Immature natural killer cell (primary cell): ENCODE data around the gene C10orf62. TPM values are rescaled to one million over a fixed set of nuclear protein-coding genes. Genes with fewer than 3 reads are reported as not detected.
"Not testable (repeated sequence)": the region's sequence is repeated elsewhere in the genome, so short reads cannot be mapped to it uniquely, and the experiment has no call there.

Source experiments
- DNase-seq, 3 donors: peaks; one replicate each; pipeline ENCODE4 v3.0.0; 2022; ENCODE audit warnings: mixed read lengths in 1 of 3
- H3K27ac Mint-ChIP-seq, 6 donors: one replicate each; pipeline ENCODE4 v1.8.0; 2020; ENCODE audit warnings: mixed read lengths in 6 of 6, mild to moderate bottlenecking in 5 of 6, inconsistent platforms in 4 of 6, moderate library complexity in 3 of 6
- H3K27me3 Mint-ChIP-seq, 3 donors: one replicate each; pipeline ENCODE4 v1.8.0; 2020 to 2021; ENCODE audit warnings: low read depth in 3 of 3, mild to moderate bottlenecking in 3 of 3, mixed read lengths in 3 of 3, moderate library complexity in 3 of 3, inconsistent platforms in 1 of 3
- H3K36me3 Mint-ChIP-seq, 3 donors: one replicate each; pipeline ENCODE4 v1.8.0; 2020; ENCODE audit warnings: mixed read lengths in 3 of 3, inconsistent platforms in 2 of 3, mild to moderate bottlenecking in 2 of 3
- H3K4me1 Mint-ChIP-seq, 2 donors: one replicate each; pipeline ENCODE4 v1.8.0; 2020; ENCODE audit warnings: inconsistent platforms in 2 of 2, mild to moderate bottlenecking in 2 of 2, mixed read lengths in 2 of 2, moderate library complexity in 1 of 2
- H3K4me3 Mint-ChIP-seq, 5 donors: one replicate each; pipeline ENCODE4 v1.8.0; 2020; ENCODE audit warnings: mild to moderate bottlenecking in 5 of 5, mixed read lengths in 5 of 5, inconsistent platforms in 3 of 5, moderate library complexity in 3 of 5
- H3K9me3 Mint-ChIP-seq, 6 donors: one replicate each; pipeline ENCODE4 v1.8.0; 2020; ENCODE audit warnings: mild to moderate bottlenecking in 6 of 6, mixed read lengths in 6 of 6, inconsistent platforms in 4 of 6, moderate library complexity in 3 of 6
- polyA plus RNA-seq, 3 donors: library from polyadenylated mRNA; unstranded; fragments of 300-500 nt; fragmentation: Illumina TruSeq; gene quantifications; one replicate each; pipeline ENCODE4 v1.2.3, GENCODE V29; 2021

Gene C10orf62
- polyA plus RNA-seq, 3 donors from 2014 or later = not detected

DNA sequence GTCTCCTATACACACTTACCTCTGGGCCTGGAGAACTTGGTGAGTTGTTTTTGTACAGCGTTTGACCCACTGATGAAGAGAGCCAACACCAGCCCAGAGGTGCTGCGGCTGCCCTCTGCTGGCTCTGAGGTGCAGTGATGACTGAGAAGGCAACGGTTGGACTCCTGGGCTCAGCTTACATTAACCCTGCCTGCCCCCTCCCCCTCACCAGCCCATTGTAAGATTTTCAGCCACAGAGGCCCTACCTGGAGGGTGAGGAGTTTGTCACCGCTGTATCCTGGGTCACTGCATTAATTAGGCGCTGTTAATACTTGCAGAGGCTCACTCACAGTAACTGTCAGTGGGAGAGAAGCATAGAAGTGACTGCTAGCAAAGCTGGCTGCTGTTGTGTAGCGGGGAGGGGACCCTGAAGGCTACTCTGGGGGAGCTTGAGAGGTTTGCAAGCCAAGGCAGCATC, 35.9 kb upstream of the C10orf62 start:
- Mint-ChIP-seq H3K4me1 (peaks cover 0 to 2% of the 10 kb centered on the region in 2 donors), H3K9me3 (peaks cover 0 to 4% (median 4%) of the 10 kb centered on the region in 6 donors), H3K27me3 (peaks cover 0 to 3% (median 0%) of the 10 kb centered on the region in 3 donors), H3K27ac (no peak overlapping the region), H3K36me3 (peaks cover 0 to 3% (median 3%) of the 10 kb centered on the region in 3 donors), H3K4me3 (no peak overlapping the region)
- peak; percentile 26 to 40 (median 33) for DNase-seq

DNA sequence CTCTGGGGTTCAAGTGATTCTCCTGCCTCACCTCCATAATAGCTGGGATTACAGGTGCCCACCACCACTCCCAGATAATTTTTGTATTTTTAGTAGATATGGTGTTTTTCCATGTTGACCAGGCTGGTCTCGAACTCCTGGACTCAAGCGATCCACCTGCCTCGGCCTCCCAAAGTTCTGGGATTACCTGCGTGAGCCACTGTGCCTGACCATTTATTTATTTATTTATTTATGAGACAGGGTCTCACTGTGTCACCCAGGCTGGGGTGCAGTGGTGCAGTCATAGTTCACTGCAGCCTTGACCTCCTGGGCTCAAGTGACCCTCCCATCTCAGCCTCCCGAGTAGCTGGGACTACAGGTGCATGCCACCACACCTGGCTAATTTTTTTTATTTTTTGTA, 35.2 kb upstream of the C10orf62 start:
- H3K36me3 Mint-ChIP-seq, H3K4me3 Mint-ChIP-seq, H3K27me3 Mint-ChIP-seq, H3K27ac Mint-ChIP-seq, DNase-seq, H3K4me1 Mint-ChIP-seq, H3K9me3 Mint-ChIP-seq: not testable (repeated sequence)

DNA sequence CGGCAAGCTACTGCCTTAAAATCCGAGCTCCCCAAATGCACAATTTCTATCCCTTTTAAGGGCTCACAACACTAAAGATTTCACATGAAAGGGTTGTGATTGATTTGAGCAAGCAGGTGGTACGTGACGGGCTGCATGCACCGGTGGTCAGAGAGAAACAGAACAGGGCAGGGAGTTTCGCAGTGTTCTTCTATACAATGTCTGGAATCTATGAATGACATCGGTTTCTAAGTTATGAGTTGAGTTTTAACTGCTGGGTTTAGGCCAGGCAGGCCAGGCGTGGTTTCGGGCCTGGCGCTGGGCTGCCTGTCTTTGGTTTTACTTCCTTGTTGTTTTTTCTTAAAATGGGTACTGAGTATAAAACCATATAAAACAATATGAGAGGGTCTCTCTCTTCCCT, 34.0 kb upstream of the C10orf62 start:
- H3K36me3 Mint-ChIP-seq, H3K27ac Mint-ChIP-seq, DNase-seq, H3K4me1 Mint-ChIP-seq, H3K4me3 Mint-ChIP-seq, H3K9me3 Mint-ChIP-seq, H3K27me3 Mint-ChIP-seq: not testable (repeated sequence)

DNA sequence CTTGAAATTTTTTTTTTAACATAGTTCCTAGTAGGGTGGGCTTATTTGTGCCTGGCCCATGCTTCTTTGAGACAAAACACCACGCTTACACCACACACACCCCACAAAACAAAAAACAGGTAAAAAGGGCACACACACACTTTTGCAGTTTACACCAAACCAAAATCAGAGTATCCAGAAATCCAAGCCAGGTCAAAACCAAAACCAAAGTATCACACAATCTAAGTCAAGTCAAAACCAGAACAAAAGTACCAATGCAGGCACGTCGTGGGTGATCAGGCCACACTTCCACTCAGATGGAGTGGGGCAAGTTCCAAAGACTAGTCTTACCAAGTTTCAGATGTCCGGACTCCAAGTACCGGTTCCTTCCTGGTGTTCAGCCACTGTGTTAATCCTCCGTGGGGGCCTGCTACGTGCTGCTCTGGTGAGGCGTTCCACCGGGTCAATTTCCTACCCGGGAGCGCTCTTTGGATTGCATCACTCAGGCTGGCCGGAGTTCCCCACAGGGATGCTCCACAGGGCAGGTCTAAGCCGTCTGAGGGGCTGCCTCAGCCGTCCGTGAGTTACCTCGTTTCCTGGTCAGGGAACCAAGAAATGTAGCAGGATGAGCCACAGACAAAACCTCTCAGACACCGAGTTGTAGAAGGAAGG, 28.7 kb upstream of the C10orf62 start:
- H3K4me1 Mint-ChIP-seq, H3K27ac Mint-ChIP-seq, H3K4me3 Mint-ChIP-seq: not testable (repeated sequence)

DNA sequence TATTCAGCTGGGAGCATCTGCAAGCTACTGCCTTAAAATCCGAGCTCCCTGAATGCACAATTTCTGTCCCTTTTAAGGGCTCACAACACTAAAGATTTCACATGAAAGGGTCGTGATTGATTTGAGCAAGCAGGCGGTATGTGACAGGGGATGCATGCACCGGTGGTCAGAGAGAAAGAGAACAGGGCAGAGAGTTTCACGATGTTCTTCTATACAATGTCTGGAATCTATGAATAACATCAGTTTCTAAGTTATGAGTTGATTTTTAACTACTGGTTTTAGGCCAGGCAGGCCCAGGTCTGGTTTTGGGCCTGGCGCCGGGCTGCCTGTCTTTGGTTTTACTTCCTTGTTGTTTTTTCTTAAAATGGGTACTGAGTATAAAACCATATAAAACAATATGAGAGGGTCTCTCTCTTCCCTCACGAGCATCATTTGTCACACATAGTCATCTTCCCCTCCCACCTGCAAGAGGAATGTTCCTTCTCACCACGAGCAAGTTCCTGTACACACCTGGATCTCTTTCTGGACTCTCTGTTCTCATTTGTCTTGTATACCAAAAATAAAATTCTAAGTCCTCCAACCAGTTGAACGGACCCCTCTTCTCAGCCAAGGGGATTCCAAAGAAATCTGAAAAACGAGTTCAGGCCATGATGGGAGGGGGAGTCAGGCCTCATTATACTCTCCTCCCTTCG, 28.0 kb upstream of the C10orf62 start:
- not testable (repeated sequence) for H3K9me3 Mint-ChIP-seq, H3K36me3 Mint-ChIP-seq, H3K4me1 Mint-ChIP-seq, H3K4me3 Mint-ChIP-seq, DNase-seq, H3K27ac Mint-ChIP-seq, H3K27me3 Mint-ChIP-seq

More for the DNA sequence above, 28.7 kb upstream of the C10orf62 start:
- H3K36me3 Mint-ChIP-seq, DNase-seq, H3K9me3 Mint-ChIP-seq, H3K27me3 Mint-ChIP-seq: not testable (repeated sequence)

DNA sequence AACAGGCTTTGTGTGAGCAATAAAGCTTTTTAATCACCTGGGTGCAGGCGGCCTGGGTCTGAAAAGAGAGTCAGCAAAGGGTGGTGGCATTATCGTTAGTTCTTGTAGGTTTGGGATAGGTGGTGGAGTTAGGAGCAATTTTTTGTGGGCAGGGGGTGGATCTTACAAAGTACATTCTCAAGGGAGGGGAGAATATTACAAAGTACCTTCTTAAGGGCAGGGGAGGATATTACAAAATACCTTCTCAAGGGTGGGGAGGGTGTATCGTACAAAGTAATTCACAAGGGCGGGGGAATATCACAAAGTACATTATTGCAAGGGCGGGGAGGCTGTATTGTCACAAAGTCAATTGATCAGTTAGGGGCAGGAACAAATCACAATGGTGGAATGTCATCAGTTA, 27.2 kb upstream of the C10orf62 start:
- not testable (repeated sequence) for H3K4me1 Mint-ChIP-seq, H3K4me3 Mint-ChIP-seq, H3K27me3 Mint-ChIP-seq, H3K27ac Mint-ChIP-seq, H3K36me3 Mint-ChIP-seq, H3K9me3 Mint-ChIP-seq, DNase-seq

DNA sequence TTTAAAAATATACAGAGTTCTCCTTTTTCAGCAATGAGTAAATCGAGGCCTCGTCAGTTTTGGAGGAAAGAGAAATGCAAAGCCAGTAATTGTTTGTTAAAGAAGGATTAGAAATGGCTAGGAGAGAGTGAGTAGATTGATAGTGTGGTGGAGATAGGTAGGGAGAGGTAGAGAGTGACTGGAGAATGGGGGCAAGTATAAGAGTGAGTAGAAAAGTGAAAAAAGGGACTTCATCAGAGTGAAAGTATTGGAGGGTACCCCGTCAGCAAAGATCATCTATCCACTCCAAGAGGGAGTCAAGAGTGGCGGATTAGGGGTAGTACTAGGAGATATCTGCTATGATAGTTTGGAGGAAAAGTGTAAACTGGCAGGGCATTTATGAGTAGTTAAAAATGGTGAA, 26.2 kb upstream of the C10orf62 start:
- no peaks in the 10 kb centered on the region for H3K36me3 Mint-ChIP-seq
- no peaks in the 10 kb centered on the region for H3K9me3 Mint-ChIP-seq
- H3K27ac Mint-ChIP-seq = no peak overlapping the region
- H3K27me3 Mint-ChIP-seq = peaks cover 0 to 2% (median 0%) of the 10 kb centered on the region in 3 donors
- H3K4me1 Mint-ChIP-seq = no peaks in the 10 kb centered on the region
- H3K4me3 Mint-ChIP-seq = no peak overlapping the region
- no peak for DNase-seq

DNA sequence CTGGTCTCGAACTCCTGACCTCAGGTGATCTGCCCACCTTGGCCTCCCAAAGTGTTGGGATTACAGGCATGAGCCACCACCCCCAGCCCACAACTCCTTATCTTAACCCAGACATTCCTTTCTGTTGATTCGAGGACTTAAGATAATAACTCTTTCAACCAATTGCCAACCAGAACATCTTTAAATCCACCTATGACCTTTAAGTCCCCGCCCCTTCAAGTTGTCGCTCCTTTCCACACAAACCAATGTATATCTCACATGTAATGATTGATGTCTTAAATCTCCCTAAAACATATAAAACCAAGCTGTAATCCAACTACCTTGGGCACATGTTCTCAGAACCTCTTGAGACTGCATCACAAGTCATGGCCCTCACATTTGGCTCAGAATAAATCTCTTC, 24.7 kb upstream of the C10orf62 start:
- Mint-ChIP-seq H3K4me3 (no peak overlapping the region), H3K27ac (no peak overlapping the region), H3K9me3 (no peaks in the 10 kb centered on the region), H3K4me1 (no peaks in the 10 kb centered on the region), H3K36me3 (no peaks in the 10 kb centered on the region), H3K27me3 (peaks cover 0 to 3% (median 0%) of the 10 kb centered on the region in 3 donors)
- no peak for DNase-seq

DNA sequence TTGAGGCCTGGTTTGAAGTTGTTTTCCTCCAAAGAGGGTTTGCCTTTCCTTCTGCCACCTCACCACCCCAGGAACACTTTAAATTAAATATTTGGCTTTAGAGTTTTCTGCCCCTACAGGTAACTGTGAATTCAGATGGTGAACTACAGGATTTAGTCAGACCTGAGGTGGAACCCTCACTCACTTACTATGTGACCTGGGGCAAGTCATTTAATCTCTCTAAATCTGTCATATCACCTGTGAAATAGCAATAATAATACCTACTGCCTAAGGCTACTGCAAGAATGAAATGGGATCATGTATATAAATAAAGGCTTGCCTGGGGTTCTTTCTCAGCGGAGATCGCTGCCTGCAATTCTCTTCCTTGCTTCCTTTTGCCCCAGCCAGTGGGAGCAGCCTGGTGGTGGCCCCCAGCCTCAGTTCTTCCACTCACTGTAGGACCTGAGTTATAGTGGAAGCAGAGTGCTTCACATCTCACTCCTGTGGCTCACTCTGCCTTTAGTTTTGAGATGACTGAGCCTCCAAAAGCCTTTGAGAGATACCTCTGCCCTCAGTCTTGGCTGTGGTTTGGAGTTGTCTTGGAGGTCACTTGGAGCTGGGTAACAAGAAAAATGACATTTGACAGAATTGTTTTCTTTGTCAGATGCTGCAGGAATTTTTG, 23.1 kb upstream of the C10orf62 start:
- Mint-ChIP-seq H3K9me3 (no peaks in the 10 kb centered on the region), H3K4me3 (no peak overlapping the region), H3K4me1 (no peaks in the 10 kb centered on the region), H3K27ac (no peak overlapping the region), H3K36me3 (no peaks in the 10 kb centered on the region), H3K27me3 (peaks cover 0 to 3% (median 0%) of the 10 kb centered on the region in 3 donors)
- no peak for DNase-seq

DNA sequence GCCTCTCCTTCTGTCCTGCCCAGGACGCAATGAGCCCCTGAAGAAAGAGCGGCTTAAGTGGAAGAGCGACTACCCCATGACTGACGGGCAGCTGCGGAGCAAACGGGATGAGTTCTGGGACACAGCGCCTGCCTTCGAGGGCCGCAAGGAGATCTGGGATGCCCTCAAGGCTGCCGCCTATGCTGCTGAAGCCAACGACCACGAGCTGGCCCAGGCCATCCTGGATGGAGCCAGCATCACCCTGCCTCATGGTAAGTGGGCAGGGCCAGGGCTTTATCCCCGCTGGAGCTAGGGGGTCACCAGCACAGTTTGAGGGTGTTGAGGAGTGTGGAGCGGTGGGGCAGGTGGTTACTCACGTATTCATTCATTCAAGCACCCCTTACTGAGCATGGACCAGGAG, 21.6 kb upstream of the C10orf62 start:
- no peak for DNase-seq
- Mint-ChIP-seq H3K27ac (no peak overlapping the region), H3K9me3 (no peaks in the 10 kb centered on the region), H3K4me1 (no peaks in the 10 kb centered on the region), H3K27me3 (peaks cover 0 to 3% (median 0%) of the 10 kb centered on the region in 3 donors), H3K4me3 (no peak overlapping the region), H3K36me3 (no peaks in the 10 kb centered on the region)

DNA sequence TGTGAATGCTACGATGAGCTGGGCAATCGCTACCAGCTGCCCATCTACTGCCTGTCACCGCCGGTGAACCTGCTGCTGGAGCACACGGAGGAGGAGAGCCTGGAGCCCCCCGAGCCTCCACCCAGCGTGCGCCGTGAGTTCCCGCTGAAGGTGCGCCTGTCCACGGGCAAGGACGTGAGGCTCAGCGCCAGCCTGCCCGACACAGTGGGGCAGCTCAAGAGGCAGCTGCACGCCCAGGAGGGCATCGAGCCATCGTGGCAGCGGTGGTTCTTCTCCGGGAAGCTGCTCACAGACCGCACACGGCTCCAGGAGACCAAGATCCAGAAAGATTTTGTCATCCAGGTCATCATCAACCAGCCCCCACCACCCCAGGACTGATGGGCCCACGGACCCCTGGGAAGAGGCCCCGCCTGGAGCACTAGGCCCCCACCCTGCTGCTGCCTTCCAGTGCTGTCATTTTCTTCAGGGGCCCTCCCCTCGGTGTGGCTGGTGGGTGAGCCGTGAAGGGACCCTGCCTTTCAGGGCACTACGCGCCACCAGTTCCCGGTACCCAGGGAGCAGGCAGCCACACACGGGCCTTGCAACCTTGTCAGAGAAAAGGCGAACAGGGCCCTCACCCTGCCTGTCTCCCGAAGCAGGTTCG, 19.3 kb upstream of the C10orf62 start:
- Mint-ChIP-seq H3K4me3 (no peak overlapping the region), H3K27me3 (peaks cover 0 to 2% (median 0%) of the 10 kb centered on the region in 3 donors), H3K36me3 (no peaks in the 10 kb centered on the region), H3K9me3 (no peaks in the 10 kb centered on the region), H3K4me1 (no peaks in the 10 kb centered on the region), H3K27ac (no peak overlapping the region)
- DNase-seq = no peak

DNA sequence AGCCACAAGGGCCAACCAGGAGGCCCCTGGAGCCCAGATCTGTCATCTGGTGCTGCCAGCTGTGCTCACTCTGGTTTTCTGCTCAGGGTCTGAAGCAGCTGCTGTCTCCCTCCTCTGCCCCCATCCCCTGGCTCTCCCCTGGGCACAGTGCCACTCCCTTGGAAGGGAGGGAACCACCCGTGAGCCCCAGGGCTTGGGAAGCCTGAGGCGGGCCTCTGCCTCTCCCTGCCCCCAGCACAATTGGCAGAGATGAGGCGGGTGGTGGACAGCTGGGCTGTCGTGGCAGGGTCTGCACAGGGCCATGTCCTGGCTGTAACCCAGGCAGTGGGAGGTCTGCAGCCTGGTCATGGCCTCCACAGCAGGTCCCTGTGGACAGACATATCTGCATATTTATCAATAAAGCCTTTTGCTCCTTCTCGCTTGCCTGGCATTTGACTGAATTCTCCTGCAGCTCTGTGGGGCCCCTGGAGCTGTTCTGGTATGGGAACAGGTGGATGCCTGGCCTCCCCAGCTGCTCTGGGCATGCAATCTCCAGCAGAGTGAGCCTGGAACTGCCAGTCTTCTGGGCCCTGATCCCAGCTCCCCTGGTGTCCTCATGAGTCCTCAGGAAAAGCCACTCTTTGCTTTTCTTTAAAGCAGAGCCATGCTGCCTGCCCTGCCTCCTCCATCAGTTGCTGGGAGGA, 18.6 kb upstream of the C10orf62 start:
- Mint-ChIP-seq H3K4me1 (no peaks in the 10 kb centered on the region), H3K9me3 (no peaks in the 10 kb centered on the region), H3K27ac (no peak overlapping the region), H3K4me3 (no peak overlapping the region), H3K36me3 (no peaks in the 10 kb centered on the region), H3K27me3 (peaks cover 0 to 2% (median 0%) of the 10 kb centered on the region in 3 donors)
- DNase-seq = no peak

DNA sequence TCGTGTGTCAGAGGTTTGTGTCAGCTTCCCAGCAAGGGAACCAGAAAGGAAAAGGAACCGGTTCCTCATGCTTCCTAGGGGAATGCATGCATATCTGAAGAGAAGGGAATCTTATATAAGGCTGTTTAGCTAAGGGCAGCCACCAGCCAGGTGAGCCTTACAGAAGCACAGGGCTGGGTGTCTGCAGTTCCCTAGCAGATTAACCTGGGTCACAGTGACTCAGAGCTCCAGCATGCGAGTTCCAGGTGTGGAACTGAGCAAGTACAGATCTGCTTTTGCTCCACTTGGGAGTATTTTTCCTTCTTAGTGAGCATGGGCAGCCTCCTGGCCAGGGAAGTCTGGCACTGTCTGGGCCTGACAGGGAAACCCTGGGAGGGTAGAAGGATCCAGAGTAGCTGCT, 17.9 kb upstream of the C10orf62 start:
- DNase-seq = no peak
- Mint-ChIP-seq H3K36me3 (no peaks in the 10 kb centered on the region), H3K4me1 (no peaks in the 10 kb centered on the region), H3K27me3 (peaks cover 0 to 2% (median 0%) of the 10 kb centered on the region in 3 donors), H3K27ac (no peak overlapping the region), H3K4me3 (no peak overlapping the region), H3K9me3 (no peaks in the 10 kb centered on the region)
